ENCODE data around the gene FAM221B. TPM values are rescaled to one million over a fixed set of nuclear protein-coding genes. Genes with fewer than 3 reads are reported as not detected.

FAM221B gene
- total RNA-seq, 1 donor from 2014 or later: not detected

DNA sequence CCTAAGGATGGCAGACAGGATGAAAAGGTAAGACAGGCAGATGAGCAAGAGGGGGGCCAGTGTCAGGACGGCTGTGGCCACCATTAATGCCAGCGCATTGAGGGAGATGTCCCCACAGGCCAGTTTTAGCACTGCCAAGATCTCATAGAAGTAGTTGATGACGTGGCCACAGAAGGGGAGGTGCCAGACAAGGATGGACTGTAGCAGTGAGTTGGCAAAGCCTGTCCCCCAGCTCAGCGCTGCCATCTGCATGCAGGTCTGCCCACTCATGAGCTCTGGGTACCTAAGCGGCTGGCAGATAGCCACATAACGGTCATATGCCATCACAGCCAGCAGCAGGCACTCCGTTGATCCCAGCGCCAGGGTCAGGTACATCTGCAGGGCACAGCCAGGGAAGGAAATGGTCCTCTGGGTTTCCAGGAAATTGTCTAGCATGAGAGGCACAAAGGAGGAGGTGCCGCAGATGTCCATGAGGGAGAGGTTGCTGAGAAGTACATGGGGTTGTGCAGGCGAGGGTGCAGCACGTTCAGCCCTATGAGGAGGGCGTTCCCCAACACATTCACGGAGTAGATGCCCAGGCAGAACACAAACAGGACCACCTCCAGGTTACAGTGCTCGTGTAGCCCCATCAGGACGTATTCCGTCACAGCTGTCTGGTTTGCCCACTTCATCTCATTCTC, 30.9 kb upstream of the FAM221B start:
- no peaks in the 10 kb centered on the region for H3K4me1 Mint-ChIP-seq (ENCODE audit: low read depth)
- no peaks in the 10 kb centered on the region for H3K36me3 Mint-ChIP-seq (ENCODE audit: low read depth)
- no peak overlapping the region for H3K27ac Mint-ChIP-seq
- no peak for DNase-seq (ENCODE audit: low spot score)
- intact Hi-C loops (cut with micrococcal nuclease): no loop called here
- no peak overlapping the region for H3K4me3 Mint-ChIP-seq (ENCODE audit: low read depth)
- no peaks in the 10 kb centered on the region for H3K9me3 Mint-ChIP-seq
- H3K27me3 Mint-ChIP-seq (ENCODE audit: low read depth): peaks cover 10% of the 10 kb centered on the region

- Mint-ChIP-seq H3K27me3 (ENCODE audit: low read depth) (peaks cover 10% of the 10 kb centered on the region), H3K4me1 (ENCODE audit: low read depth) (no peaks in the 10 kb centered on the region), H3K27ac (no peak overlapping the region), H3K9me3 (no peaks in the 10 kb centered on the region), H3K36me3 (ENCODE audit: low read depth) (no peaks in the 10 kb centered on the region), H3K4me3 (ENCODE audit: low read depth) (no peak overlapping the region)
- DNase-seq (ENCODE audit: low spot score): no peak
- intact Hi-C loops (cut with micrococcal nuclease): no loop called here
Observed at GRCh38 chr9:35858458-35858857, 29.9 kb upstream of the FAM221B start.

- H3K9me3 Mint-ChIP-seq: no peaks in the 10 kb centered on the region
- peaks cover 10% of the 10 kb centered on the region for H3K27me3 Mint-ChIP-seq (ENCODE audit: low read depth)
- DNase-seq (ENCODE audit: low spot score): no peak
- no peak overlapping the region for H3K27ac Mint-ChIP-seq
- H3K36me3 Mint-ChIP-seq (ENCODE audit: low read depth): no peaks in the 10 kb centered on the region
- intact Hi-C loops (cut with micrococcal nuclease): no loop called here
- no peak overlapping the region for H3K4me3 Mint-ChIP-seq (ENCODE audit: low read depth)
- H3K4me1 Mint-ChIP-seq (ENCODE audit: low read depth): no peaks in the 10 kb centered on the region
Observed at GRCh38 chr9:35856882-35857281, 28.4 kb upstream of the FAM221B start.

- no peaks in the 10 kb centered on the region for H3K4me1 Mint-ChIP-seq (ENCODE audit: low read depth)
- H3K4me3 Mint-ChIP-seq (ENCODE audit: low read depth): no peak overlapping the region
- intact Hi-C loops (cut with micrococcal nuclease): no loop called here
- H3K36me3 Mint-ChIP-seq (ENCODE audit: low read depth): no peaks in the 10 kb centered on the region
- no peak overlapping the region for H3K27ac Mint-ChIP-seq
- DNase-seq (ENCODE audit: low spot score): no peak
- no peaks in the 10 kb centered on the region for H3K9me3 Mint-ChIP-seq
- H3K27me3 Mint-ChIP-seq (ENCODE audit: low read depth): peaks cover 6% of the 10 kb centered on the region
Observed at GRCh38 chr9:35856206-35856605, 27.7 kb upstream of the FAM221B start.

- DNase-seq (ENCODE audit: low spot score): no peak
- Mint-ChIP-seq H3K27ac (no peak overlapping the region), H3K36me3 (ENCODE audit: low read depth) (no peaks in the 10 kb centered on the region), H3K9me3 (no peaks in the 10 kb centered on the region), H3K4me3 (ENCODE audit: low read depth) (no peak overlapping the region), H3K27me3 (ENCODE audit: low read depth) (peaks cover 3% of the 10 kb centered on the region), H3K4me1 (ENCODE audit: low read depth) (no peaks in the 10 kb centered on the region)
- intact Hi-C loops (cut with micrococcal nuclease): no loop called here
Observed at GRCh38 chr9:35854091-35854762, 25.7 kb upstream of the FAM221B start.

- Mint-ChIP-seq H3K9me3 (no peaks in the 10 kb centered on the region), H3K4me3 (ENCODE audit: low read depth) (no peak overlapping the region), H3K27me3 (ENCODE audit: low read depth) (no peaks in the 10 kb centered on the region), H3K27ac (no peak overlapping the region), H3K36me3 (ENCODE audit: low read depth) (no peaks in the 10 kb centered on the region), H3K4me1 (ENCODE audit: low read depth) (peaks cover 2% of the 10 kb centered on the region)
- intact Hi-C loops (cut with micrococcal nuclease): no loop called here
- no peak for DNase-seq (ENCODE audit: low spot score)
Observed at GRCh38 chr9:35852876-35853865, 24.6 kb upstream of the FAM221B start.

DNA sequence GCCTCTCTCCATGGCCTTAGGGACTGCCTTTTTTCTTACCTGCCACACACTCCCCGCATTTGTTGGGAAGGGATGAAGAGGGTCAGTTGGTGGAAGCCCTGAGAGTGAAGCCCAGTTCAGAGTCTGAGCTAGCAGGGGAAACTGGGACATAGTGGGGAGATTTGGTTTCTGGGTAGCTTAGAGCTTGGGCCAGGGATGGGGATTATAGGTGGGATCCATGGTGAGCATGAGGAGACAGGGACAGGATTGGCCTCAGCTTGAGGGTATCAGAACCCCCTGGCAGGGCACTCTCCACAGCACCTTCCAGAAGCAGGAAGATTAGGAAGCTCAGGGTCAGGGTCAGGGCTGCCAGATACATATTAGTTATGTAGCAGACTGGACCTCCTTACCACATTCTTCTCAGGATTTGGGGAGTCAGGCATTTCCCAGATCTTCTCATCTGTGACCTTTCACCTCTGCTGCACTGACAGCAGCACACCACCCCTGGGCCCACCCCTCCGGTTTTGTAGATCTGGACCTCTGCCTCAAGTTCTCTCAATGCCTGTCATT, 23.8 kb upstream of the FAM221B start:
- intact Hi-C loops (cut with micrococcal nuclease): no loop called here
- H3K4me1 Mint-ChIP-seq (ENCODE audit: low read depth): peaks cover 10% of the 10 kb centered on the region
- H3K4me3 Mint-ChIP-seq (ENCODE audit: low read depth): no peak overlapping the region
- no peaks in the 10 kb centered on the region for H3K9me3 Mint-ChIP-seq
- H3K36me3 Mint-ChIP-seq (ENCODE audit: low read depth): no peaks in the 10 kb centered on the region
- no peaks in the 10 kb centered on the region for H3K27me3 Mint-ChIP-seq (ENCODE audit: low read depth)
- no peak overlapping the region for H3K27ac Mint-ChIP-seq
- DNase-seq (ENCODE audit: low spot score): no peak

DNA sequence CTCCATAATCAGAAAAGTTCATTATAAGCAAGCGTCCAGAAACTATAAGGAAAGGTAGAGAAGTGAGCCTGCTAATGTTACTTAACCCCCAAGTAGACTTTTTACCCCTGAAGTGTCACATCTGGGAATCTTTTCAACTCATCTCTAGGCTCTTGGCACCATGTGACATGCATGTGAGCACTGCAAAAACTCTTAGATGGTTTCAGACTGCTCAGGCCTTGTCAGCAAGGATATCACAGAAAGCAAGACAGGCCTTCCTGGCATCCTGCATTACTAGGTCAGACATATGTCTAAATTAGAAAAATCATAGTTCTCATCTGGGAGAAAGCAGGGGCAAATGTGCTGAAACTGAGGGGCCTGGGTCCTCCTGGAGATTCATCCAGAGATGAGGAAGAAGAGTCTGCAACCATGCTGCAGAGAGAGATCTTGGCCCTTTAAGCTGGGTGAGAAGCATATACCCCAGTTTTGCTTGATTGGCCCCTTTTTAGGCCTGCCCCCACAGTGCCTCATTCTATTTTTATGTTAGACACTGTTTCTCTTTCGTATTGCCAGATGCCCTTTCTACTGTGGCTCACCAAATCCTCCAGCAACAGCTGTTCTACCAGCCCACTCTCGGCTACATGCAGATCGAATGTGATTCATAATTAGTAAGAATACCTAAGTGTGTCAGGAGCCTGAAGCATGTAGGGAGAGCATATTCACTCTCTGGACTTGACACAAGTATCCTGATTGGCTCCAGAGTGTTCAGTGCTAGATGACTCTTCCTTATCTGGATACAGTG, 19.4 kb upstream of the FAM221B start:
- intact Hi-C loops (cut with micrococcal nuclease): no loop called here
- no peak for DNase-seq (ENCODE audit: low spot score)
- peaks cover 21% of the 10 kb centered on the region for H3K4me1 Mint-ChIP-seq (ENCODE audit: low read depth)
- peak overlapping the region; percentile 18 for H3K27ac Mint-ChIP-seq
- no peak overlapping the region for H3K4me3 Mint-ChIP-seq (ENCODE audit: low read depth)
- H3K36me3 Mint-ChIP-seq (ENCODE audit: low read depth): no peaks in the 10 kb centered on the region
- H3K9me3 Mint-ChIP-seq: no peaks in the 10 kb centered on the region
- H3K27me3 Mint-ChIP-seq (ENCODE audit: low read depth): no peaks in the 10 kb centered on the region

DNA sequence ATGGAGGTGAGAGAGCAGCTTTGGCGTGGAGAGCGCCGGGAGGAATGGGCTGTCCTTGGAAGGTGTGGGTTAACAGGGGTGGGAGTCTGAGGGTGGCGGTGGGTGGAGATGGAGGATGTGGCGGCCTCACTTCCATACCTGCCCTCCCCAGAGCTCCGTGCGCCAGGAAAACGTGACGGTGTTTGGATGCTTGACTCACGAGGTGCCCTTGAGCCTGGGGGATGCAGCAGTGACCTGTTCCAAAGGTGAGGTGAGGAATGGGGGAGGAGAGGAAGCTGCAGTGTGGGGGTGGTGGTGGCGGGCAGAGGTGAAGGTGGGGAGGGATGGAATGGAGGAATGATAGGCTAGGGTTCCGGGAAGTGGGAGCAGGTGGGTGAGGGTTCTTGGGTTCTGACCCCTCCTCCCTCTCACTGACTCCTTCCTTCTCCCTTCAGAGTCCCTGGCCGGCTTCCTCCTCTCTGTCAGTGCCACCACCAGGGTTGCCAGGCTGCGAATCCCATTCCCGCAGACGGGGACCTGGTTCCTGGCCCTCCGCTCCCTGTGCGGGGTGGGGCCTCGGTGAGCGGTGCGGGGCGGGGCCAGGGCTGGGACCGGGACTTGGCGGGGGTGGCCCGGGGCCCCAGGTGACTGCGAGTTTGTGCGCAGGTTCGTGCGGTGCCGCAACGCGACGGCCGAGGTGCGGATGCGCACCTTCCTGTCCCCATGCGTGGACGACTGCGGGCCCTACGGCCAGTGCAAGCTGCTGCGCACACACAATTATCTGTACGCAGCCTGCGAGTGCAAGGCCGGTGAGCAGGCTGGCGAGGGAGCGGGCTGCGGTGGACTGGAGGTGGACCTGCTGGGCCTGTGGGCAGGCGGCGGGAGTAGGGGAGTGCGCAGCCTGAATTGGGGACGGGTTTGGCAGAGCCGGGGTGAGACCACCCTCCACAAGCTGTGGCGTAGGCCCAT, 17.6 kb upstream of the FAM221B start:
- H3K36me3 Mint-ChIP-seq (ENCODE audit: low read depth): no peaks in the 10 kb centered on the region
- intact Hi-C loops (cut with micrococcal nuclease): no loop called here
- H3K9me3 Mint-ChIP-seq: no peaks in the 10 kb centered on the region
- H3K27ac Mint-ChIP-seq: no peak overlapping the region
- H3K4me1 Mint-ChIP-seq (ENCODE audit: low read depth): peaks cover 23% of the 10 kb centered on the region
- H3K27me3 Mint-ChIP-seq (ENCODE audit: low read depth): no peaks in the 10 kb centered on the region
- DNase-seq (ENCODE audit: low spot score): no peak
- no peak overlapping the region for H3K4me3 Mint-ChIP-seq (ENCODE audit: low read depth)

DNA sequence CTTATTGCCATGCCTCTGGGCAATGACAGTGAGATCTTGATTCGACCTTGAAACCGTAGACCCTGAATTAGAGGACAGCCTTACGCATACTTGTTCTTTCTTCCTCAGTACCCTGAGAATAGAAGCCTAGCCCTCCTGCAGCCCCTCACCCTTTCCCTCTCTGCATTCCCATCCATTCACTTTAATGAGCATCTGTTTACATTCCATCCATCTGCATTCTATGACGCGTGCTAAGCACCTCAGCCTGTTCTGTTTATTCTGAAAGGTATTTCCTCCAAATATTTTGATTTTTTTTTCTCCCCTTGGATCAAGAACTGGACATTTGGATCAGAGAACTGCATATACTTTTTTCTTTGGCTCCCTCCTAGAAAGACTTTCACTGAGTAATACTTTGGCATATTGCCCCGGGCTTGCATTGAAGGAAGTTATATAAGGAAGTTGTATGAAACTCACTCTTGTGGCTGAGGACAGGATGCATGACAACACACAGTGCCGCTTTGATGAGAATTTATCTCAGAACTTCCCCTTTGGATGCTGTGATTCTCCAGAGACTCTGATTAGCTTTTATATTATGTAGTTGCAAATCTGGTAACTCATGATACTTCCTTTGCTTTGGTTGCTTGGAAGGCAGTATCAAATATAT, 16.2 kb upstream of the FAM221B start:
- Mint-ChIP-seq H3K27ac (no peak overlapping the region), H3K9me3 (no peaks in the 10 kb centered on the region), H3K27me3 (ENCODE audit: low read depth) (no peaks in the 10 kb centered on the region), H3K36me3 (ENCODE audit: low read depth) (no peaks in the 10 kb centered on the region), H3K4me1 (ENCODE audit: low read depth) (peaks cover 23% of the 10 kb centered on the region), H3K4me3 (ENCODE audit: low read depth) (no peak overlapping the region)
- intact Hi-C loops (cut with micrococcal nuclease): no loop called here
- no peak for DNase-seq (ENCODE audit: low spot score)

- Mint-ChIP-seq H3K27ac (no peak overlapping the region), H3K4me1 (ENCODE audit: low read depth) (peaks cover 17% of the 10 kb centered on the region), H3K4me3 (ENCODE audit: low read depth) (no peak overlapping the region), H3K9me3 (no peaks in the 10 kb centered on the region), H3K36me3 (ENCODE audit: low read depth) (no peaks in the 10 kb centered on the region), H3K27me3 (ENCODE audit: low read depth) (no peaks in the 10 kb centered on the region)
- intact Hi-C loops (cut with micrococcal nuclease): no loop called here
- DNase-seq (ENCODE audit: low spot score): no peak
Observed at GRCh38 chr9:35842795-35843194, 14.3 kb upstream of the FAM221B start.
